GM23248 (cell line): Measurements from ENCODE around the gene CELF1. TPM values are rescaled to one million over a fixed set of nuclear protein-coding genes. Genes with fewer than 3 reads are reported as not detected.
A peak's percentile ranks its signal among the peaks of the same experiment; 100 is the strongest.

ENCODE experiments used
- DNase-seq: peaks from one replicate; pipeline ENCODE4 v3.0.0-alpha.2; 2015
- H2AFZ ChIP-seq: fragments of 200-600 bp; sonication (generic); 2 replicates; pipeline ENCODE4 v1.6.1; 2016; ENCODE audit warnings: antibody characterized with exemption
- H3F3A ChIP-seq: fragments of 200-600 bp; sonication (generic); 2 replicates; pipeline ENCODE4 v1.6.1; 2016; ENCODE audit warnings: mild to moderate bottlenecking, antibody characterized with exemption, mixed run types; ENCODE audit not compliant: insufficient read depth
- H3K27ac ChIP-seq: fragments of 200-600 bp; sonication (generic); 2 replicates; pipeline ENCODE4 v1.5.1; 2016; ENCODE audit warnings: mild to moderate bottlenecking
- H3K27me3 ChIP-seq: fragments of 200-600 bp; sonication (generic); replicated peaks from 2 replicates; pipeline ENCODE4 v1.6.1; 2016; ENCODE audit warnings: mild to moderate bottlenecking; ENCODE audit not compliant: insufficient read depth
- H3K36me3 ChIP-seq: fragments of 200-600 bp; sonication (generic); 2 replicates; pipeline ENCODE4 v1.6.1; 2016; ENCODE audit warnings: low read depth, mild to moderate bottlenecking
- H3K4me1 ChIP-seq: fragments of 200-600 bp; sonication (generic); 2 replicates; pipeline ENCODE4 v1.6.1; 2016; ENCODE audit warnings: mild to moderate bottlenecking; ENCODE audit not compliant: insufficient read depth
- H3K4me2 ChIP-seq: fragments of 200-600 bp; sonication (generic); one replicate; pipeline ENCODE4 v1.6.1; 2016; ENCODE audit warnings: mild to moderate bottlenecking; ENCODE audit not compliant: unreplicated experiment
- H3K4me3 ChIP-seq: fragments of 200-600 bp; sonication (generic); 2 replicates; pipeline ENCODE4 v1.5.1; 2016; ENCODE audit warnings: mild to moderate bottlenecking
- H3K79me2 ChIP-seq: fragments of 200-600 bp; sonication (generic); 2 replicates; pipeline ENCODE4 v1.6.1; 2016; ENCODE audit warnings: mild to moderate bottlenecking; ENCODE audit not compliant: insufficient read depth
- H3K9ac ChIP-seq: fragments of 200-600 bp; sonication (generic); 2 replicates; pipeline ENCODE4 v1.6.1; 2016; ENCODE audit warnings: mild to moderate bottlenecking
- H3K9me2 ChIP-seq: fragments of 200-600 bp; sonication (generic); 2 replicates; pipeline ENCODE4 v1.6.1; 2016; ENCODE audit warnings: mixed run types, mild to moderate bottlenecking, moderate library complexity; ENCODE audit not compliant: insufficient read depth
- H3K9me3 ChIP-seq: fragments of 200-600 bp; sonication (generic); one replicate; pipeline ENCODE4 v1.6.1; 2017; ENCODE audit warnings: low read depth
- H4K20me1 ChIP-seq: fragments of 200-600 bp; sonication (generic); 2 replicates; pipeline ENCODE4 v1.6.0; 2016; ENCODE audit not compliant: insufficient read depth
- EZH2 ChIP-seq: fragments of 200-600 bp; sonication (generic); IDR thresholded peaks from 2 replicates; pipeline ENCODE4 v1.6.1; 2018; ENCODE audit warnings: antibody characterized with exemption, mild to moderate bottlenecking; ENCODE audit not compliant: insufficient read depth, poor library complexity, severe bottlenecking
- EZH2phosphoT487 ChIP-seq: fragments of 200-600 bp; sonication (generic); IDR thresholded peaks from 2 replicates; pipeline ENCODE4 v1.6.1; 2018; ENCODE audit warnings: antibody characterized with exemption, moderate library complexity, mild to moderate bottlenecking, low read depth; ENCODE audit not compliant: insufficient read depth
- WGBS, 2 experiments: methylation state at CpG; one replicate each; pipeline ENCODE4 v1.1.6; 2015 to 2017; ENCODE audit warnings: low lambda C conversion rate in 2 of 2, low coverage in 1 of 2; ENCODE audit errors: missing lambda C conversion rate in 2 of 2; 5-methylcytosine and 5-hydroxymethylcytosine counted together
- in situ Hi-C: fragments of 300-500 bp; cut with MboI; formaldehyde crosslinking; loops from 2 replicates; pipeline ENCODE4 v1.15.0; 2020
- polyA plus RNA-seq: library from polyadenylated mRNA; unstranded; fragments of >200 nt; fragmentation: Nextera tagmentation; extraction: Ambion mirVana; gene quantifications from 2 replicates; pipeline ENCODE4 v1.2.1, GENCODE V29; 2016
- total RNA-seq: library from RNA; depleted of rRNA; stranded (reverse); fragments of >200 nt; shearing (Covaris generic); gene quantifications from 2 replicates; pipeline ENCODE4 v1.2.3, GENCODE V29; 2014

Gene CELF1
- total and polyA plus RNA-seq, 2 experiments from 2014 or later: 51.7 to 70.9 TPM

DNA sequence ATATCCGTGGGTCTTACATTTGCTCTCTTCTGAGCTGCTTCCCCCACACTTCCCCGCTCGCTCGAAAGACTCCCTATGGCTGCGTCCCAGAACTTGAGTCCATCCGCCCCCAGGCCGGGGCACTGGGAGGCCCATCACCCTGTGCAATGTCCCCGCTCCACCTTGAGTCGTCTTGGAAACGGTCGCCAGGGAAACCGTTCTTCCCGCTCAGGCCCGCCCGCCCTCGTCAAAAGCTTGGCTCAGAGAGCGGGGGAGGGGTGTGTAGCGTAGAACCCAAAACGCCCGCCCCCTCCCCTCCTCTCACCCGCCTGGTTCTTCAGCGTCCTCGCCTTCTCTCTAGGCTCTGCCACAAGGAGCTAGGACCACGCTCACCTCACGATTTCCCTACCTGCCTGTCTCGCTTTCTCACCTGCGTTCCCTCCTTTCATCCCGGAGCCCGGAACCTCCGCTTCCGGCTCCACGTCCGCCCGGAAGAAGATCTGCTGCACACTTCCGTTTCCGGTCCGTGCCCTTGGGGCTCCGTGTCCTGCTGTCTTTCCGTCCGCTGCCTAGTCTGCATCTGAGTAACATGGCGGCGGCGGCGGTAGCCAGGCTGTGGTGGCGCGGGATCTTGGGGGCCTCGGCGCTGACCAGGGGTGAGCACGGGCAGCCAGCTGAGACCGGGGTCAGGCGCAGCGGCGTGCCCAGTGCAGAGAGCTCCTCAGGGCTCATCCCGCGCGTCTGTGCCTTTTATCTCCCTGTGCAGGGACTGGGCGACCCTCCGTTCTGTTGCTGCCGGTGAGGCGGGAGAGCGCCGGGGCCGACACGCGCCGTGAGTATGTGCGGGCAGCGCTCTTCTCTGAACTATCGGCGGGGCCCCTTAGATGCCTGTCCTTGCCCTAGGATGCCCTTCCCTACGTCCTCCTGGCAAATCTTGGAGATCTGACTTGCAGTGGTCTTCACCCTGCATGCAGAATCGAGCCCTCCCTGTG, 25.9 kb upstream of the CELF1 start, which contains the start of the genes KBTBD4 and NDUFS3:
KBTBD4 (minus strand) TSS at position 447 of the 971 bp plus-strand sequence; CDS start at position 428, 19 bp downstream.
NDUFS3 (plus strand) TSS at position 551 of the 971 bp plus-strand sequence; CDS start at position 569, 18 bp downstream.
- Histone ChIP-seq H3K27ac (peak within 1 kb of the TSS; percentile 60), H3K9me3 (no peaks in the 10 kb centered on the region), H3K27me3 (no peaks in the 10 kb centered on the region), H3K36me3 (peaks cover 33% of the 10 kb centered on the region), H3K9me2 (no peaks in the 10 kb centered on the region), H3K79me2 (peaks cover 77% of the 10 kb centered on the region), H4K20me1 (no peaks in the 10 kb centered on the region), H3K9ac (peak within 1 kb of the TSS; percentile 91), H3K4me1 (peaks cover 11% of the 10 kb centered on the region), H3K4me3 (peak within 1 kb of the TSS; percentile 94), H3K4me2 (peak within 1 kb of the TSS; percentile 98), H3F3A (no peaks in the 10 kb centered on the region), H2AFZ (peak within 1 kb of the TSS; percentile 85)
- no peak for TF ChIP-seq EZH2phosphoT487
- no peak for TF ChIP-seq EZH2
- WGBS, 2 experiments: 1% methylated on average over 61 to 72 of the region's 72 CpGs
- peak; percentile 94 for DNase-seq
- in situ Hi-C loops: no loop called here

- Histone ChIP-seq H3K27ac (peak overlapping the region; percentile 60; the same call in 1 of the 2 replicates), H3K4me1 (peaks cover 15% of the 10 kb centered on the region), H3K9me3 (no peaks in the 10 kb centered on the region), H3K79me2 (peaks cover 87% of the 10 kb centered on the region), H3K36me3 (peaks cover 25% of the 10 kb centered on the region), H3K4me3 (peak overlapping the region; percentile 94), H3F3A (peaks cover 6% of the 10 kb centered on the region), H3K27me3 (no peaks in the 10 kb centered on the region), H4K20me1 (no peaks in the 10 kb centered on the region), H3K4me2 (peak overlapping the region; percentile 98), H2AFZ (no peak overlapping the region), H3K9ac (peak overlapping the region; percentile 91), H3K9me2 (no peaks in the 10 kb centered on the region)
- no peak for TF ChIP-seq EZH2phosphoT487
- no peak for TF ChIP-seq EZH2
- in situ Hi-C loops: no loop called here
- DNase-seq: peak; percentile 30
- 46 to 49% methylated on average over 13 of the region's 13 CpGs for WGBS, 2 experiments
Measured at GRCh38 chr11:47577460-47578041, 24.6 kb upstream of the CELF1 start.

DNA sequence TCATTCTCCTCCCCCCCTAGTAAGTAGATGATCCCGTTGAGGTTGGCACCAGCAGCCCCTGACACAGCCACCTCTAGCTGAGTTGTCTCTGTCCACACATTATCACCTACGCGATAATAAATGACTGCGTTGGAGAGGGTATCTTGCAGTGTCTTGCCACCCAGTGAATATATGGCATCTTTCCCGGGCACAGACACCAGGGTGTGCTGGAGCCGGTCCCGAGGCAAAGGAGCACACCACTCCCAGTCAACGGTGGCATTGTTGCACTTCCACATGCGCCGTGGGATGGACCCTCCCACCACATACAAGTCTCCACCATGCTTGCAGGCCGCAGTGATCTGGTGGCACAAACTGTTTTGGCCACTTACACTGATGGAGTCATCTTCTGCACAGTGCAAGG, 20.4 kb upstream of the CELF1 start:
- H2AFZ ChIP-seq: no peak overlapping the region
- DNase-seq: no peak
- WGBS, 2 experiments: 82 to 85% methylated on average over 11 of the region's 11 CpGs
- H3K9ac ChIP-seq: no peak overlapping the region
- no peaks in the 10 kb centered on the region for H3K9me3 ChIP-seq
- no peak overlapping the region for H3K27ac ChIP-seq
- TF ChIP-seq EZH2phosphoT487 (no peak), EZH2 (no peak)
- no peaks in the 10 kb centered on the region for H3K9me2 ChIP-seq
- H3K36me3 ChIP-seq: peaks cover 9% of the 10 kb centered on the region; the same call in 1 of the 2 replicates
- H3K79me2 ChIP-seq: peaks cover 79% of the 10 kb centered on the region
- no peak overlapping the region for H3K4me3 ChIP-seq
- peaks cover 31% of the 10 kb centered on the region for H3F3A ChIP-seq
- no peaks in the 10 kb centered on the region for H4K20me1 ChIP-seq
- H3K4me2 ChIP-seq: no peak overlapping the region
- H3K27me3 ChIP-seq: no peaks in the 10 kb centered on the region
- peaks cover 27% of the 10 kb centered on the region for H3K4me1 ChIP-seq
- in situ Hi-C loops: no loop called here

- Histone ChIP-seq H3K36me3 (peaks cover 9% of the 10 kb centered on the region; the same call in 1 of the 2 replicates), H3K27ac (peak overlapping the region; percentile 80), H3K9me2 (no peaks in the 10 kb centered on the region), H3K4me3 (no peak overlapping the region; the same call in 1 of the 2 replicates), H3F3A (peaks cover 31% of the 10 kb centered on the region), H4K20me1 (no peaks in the 10 kb centered on the region), H3K9ac (peak overlapping the region; percentile 53; the same call in 1 of the 2 replicates), H3K79me2 (peaks cover 79% of the 10 kb centered on the region), H3K9me3 (no peaks in the 10 kb centered on the region), H2AFZ (no peak overlapping the region), H3K4me1 (peaks cover 23% of the 10 kb centered on the region), H3K27me3 (no peaks in the 10 kb centered on the region), H3K4me2 (peak overlapping the region; percentile 72)
- 63 to 72% methylated on average over 8 of the region's 8 CpGs for WGBS, 2 experiments
- TF ChIP-seq EZH2phosphoT487: no peak
- TF ChIP-seq EZH2: no peak
- in situ Hi-C loops: no loop called here
- peak; percentile 33 for DNase-seq
Measured at GRCh38 chr11:47572715-47573255, 19.9 kb upstream of the CELF1 start.
